Astrocyte (in vitro differentiated cells and primary cell): Measurements from ENCODE around the gene CLEC4A.
"Not testable (repeated sequence)": the region's sequence is repeated elsewhere in the genome, so short reads cannot be mapped to it uniquely, and the experiment has no call there.

Experiments used
- EZH2 ChIP-seq: IDR thresholded peaks from 2 replicates; pipeline ENCODE4 v1.6.1; 2012; ENCODE audit warnings: mild to moderate bottlenecking, low read length, inconsistent platforms; ENCODE audit not compliant: insufficient read depth
- TF ChIP-seq, protein P1 (sequence below): IDR thresholded peaks from 2 replicates; pipeline ENCODE4 v1.5.1; 2011; ENCODE audit warnings: low read depth, mild to moderate bottlenecking, inconsistent platforms, low read length, moderate library complexity; ENCODE audit not compliant: insufficient read depth

DNA sequence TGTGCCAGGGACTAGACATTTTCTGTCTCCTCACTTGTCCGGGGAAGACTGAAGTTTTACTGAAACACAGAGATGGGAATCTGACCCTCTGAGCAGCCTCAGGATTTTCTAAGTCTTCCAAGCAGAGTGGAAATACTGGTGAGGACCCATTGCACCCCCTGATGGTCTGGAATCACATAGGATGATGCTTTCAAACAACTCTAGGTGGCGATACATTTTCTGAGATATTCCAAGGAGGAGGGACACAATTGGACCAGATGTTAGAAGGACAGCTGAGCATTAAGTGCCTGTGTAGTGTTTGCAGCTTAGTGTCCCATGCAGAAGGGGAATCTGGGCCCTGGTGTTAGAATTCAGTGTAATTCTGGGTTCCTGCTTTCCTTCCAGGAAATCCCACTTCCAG, 64.7 kb downstream of the CLEC4A start:
- TF ChIP-seq, protein P1, sequence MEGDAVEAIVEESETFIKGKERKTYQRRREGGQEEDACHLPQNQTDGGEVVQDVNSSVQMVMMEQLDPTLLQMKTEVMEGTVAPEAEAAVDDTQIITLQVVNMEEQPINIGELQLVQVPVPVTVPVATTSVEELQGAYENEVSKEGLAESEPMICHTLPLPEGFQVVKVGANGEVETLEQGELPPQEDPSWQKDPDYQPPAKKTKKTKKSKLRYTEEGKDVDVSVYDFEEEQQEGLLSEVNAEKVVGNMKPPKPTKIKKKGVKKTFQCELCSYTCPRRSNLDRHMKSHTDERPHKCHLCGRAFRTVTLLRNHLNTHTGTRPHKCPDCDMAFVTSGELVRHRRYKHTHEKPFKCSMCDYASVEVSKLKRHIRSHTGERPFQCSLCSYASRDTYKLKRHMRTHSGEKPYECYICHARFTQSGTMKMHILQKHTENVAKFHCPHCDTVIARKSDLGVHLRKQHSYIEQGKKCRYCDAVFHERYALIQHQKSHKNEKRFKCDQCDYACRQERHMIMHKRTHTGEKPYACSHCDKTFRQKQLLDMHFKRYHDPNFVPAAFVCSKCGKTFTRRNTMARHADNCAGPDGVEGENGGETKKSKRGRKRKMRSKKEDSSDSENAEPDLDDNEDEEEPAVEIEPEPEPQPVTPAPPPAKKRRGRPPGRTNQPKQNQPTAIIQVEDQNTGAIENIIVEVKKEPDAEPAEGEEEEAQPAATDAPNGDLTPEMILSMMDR: not testable (repeated sequence)
- not testable (repeated sequence) for TF ChIP-seq EZH2
